HepG2 (cell line): ENCODE results near the gene TMEM9B. TPM values are rescaled to one million over a fixed set of nuclear protein-coding genes. Genes with fewer than 3 reads are reported as not detected.

Experiments used
- ATAC-seq: fragments of 200-7000 bp; cut with Tn5 transposase; 3 replicates; pipeline ENCODE4 v1.9.1; 2020; ENCODE audit warnings: mild to moderate bottlenecking, moderate library complexity
- BruUV-seq: library from RNA; stranded (reverse); fragments of 400-500 nt; replicated peaks from 2 replicates; lab custom pipeline; 2021; lab: Mats Ljungman, UMichigan
- CTCF ChIA-PET: fragments of 300-600 bp; formaldehyde crosslinking; extraction: SDS; loops from one replicate; lab custom pipeline; 2021; ENCODE audit warnings: low total read pairs, inconsistent platforms, low intra/inter-chr PET ratio; lab: Yijun Ruan, JAX
- POLR2A ChIA-PET: fragments of 350-600 bp; sonication (Branson Sonifier 250); formaldehyde crosslinking; loops from one replicate; lab custom pipeline; 2020; ENCODE audit warnings: antibody characterized with exemption, inconsistent platforms; lab: Yijun Ruan, JAX
- DNase-seq: peaks from one replicate; pipeline ENCODE4 v3.0.0-alpha.2; 2015; ENCODE audit warnings: low spot score
- FAIRE-seq: peaks from 3 replicates; lab custom pipeline; 2011; peaks lifted over from hg19 to GRCh38; lab: Jason Lieb, UNC
- H2AFZ ChIP-seq: one replicate; pipeline ENCODE4 v1.6.1; 2011; ENCODE audit warnings: low read length, inconsistent platforms
- H3K27ac ChIP-seq: fragments of 300-600 bp; 3 replicates; pipeline ENCODE4 v1.8.0; 2011; ENCODE audit warnings: mixed run types, mild to moderate bottlenecking, mixed read lengths, low read length, inconsistent platforms; ENCODE audit not compliant: insufficient read depth; ENCODE audit errors: extremely low read length
- H3K27me3 ChIP-seq, 2 experiments: fragments of 200-600 bp in 1 of 2; 2 replicates in 1 of 2; 3 replicates in 1 of 2; pipeline versions ENCODE4 v1.6.0 to v1.8.0; 2011; ENCODE audit warnings: low read length in 2 of 2, mild to moderate bottlenecking in 2 of 2, moderate library complexity in 2 of 2, inconsistent platforms in 1 of 2; ENCODE audit not compliant: insufficient read depth in 2 of 2, control insufficient read depth in 1 of 2
- H3K36me3 ChIP-seq, 2 experiments: fragments of 200-600 bp in 1 of 2; replicated peaks in 1 of 2; 2 replicates in 1 of 2; 3 replicates in 1 of 2; pipeline versions ENCODE4 v1.5.1 to v1.8.0; 2011; ENCODE audit warnings: low read length in 2 of 2, inconsistent platforms in 1 of 2; ENCODE audit not compliant: insufficient read depth in 2 of 2, control insufficient read depth in 1 of 2
- H3K4me1 ChIP-seq: 2 replicates; pipeline ENCODE4 v1.5.1; 2012; ENCODE audit warnings: low read length, inconsistent platforms; ENCODE audit not compliant: insufficient read depth
- H3K4me2 ChIP-seq: 2 replicates; pipeline ENCODE4 v1.6.0; 2011; ENCODE audit warnings: low read depth, low read length, inconsistent platforms
- H3K4me3 ChIP-seq, 3 experiments: fragments of 200-600 bp in 1 of 3; sonication (generic), shearing (Covaris generic) in 1 of 3; replicated peaks in 1 of 3; 2 replicates each; pipeline ENCODE4 v1.5.1; 2011 to 2016; ENCODE audit warnings: low read length in 3 of 3, inconsistent platforms in 2 of 3, low read depth in 2 of 3, mild to moderate bottlenecking in 2 of 3, control low read depth in 1 of 3, mixed read lengths in 1 of 3; ENCODE audit not compliant: insufficient read depth in 1 of 3
- H3K79me2 ChIP-seq: one replicate; pipeline ENCODE4 v1.6.1; 2011; ENCODE audit warnings: low read length, inconsistent platforms; ENCODE audit not compliant: insufficient read depth
- H3K9ac ChIP-seq: 2 replicates; pipeline ENCODE4 v1.6.0; 2011; ENCODE audit warnings: mild to moderate bottlenecking, low read depth, low read length, inconsistent platforms; ENCODE audit not compliant: insufficient read depth
- H3K9me3 ChIP-seq: 2 replicates; pipeline ENCODE4 v1.5.1; 2012; ENCODE audit warnings: mild to moderate bottlenecking, low read length
- H4K20me1 ChIP-seq: 2 replicates; pipeline ENCODE4 v1.6.0; 2011; ENCODE audit warnings: inconsistent platforms, mild to moderate bottlenecking, low read length, moderate library complexity; ENCODE audit not compliant: insufficient read depth
- CENPBD1 ChIP-seq: sonication (generic); formaldehyde crosslinking; IDR thresholded peaks from 2 replicates; pipeline ENCODE4 v1.8.0; 2022; ENCODE audit warnings: missing genetic modification reagents, low read depth, mild to moderate bottlenecking, borderline replicate concordance
- HHEX ChIP-seq: IDR thresholded peaks from 2 replicates; pipeline ENCODE4 v1.6.1; 2016; ENCODE audit warnings: control low read depth
- KDM1A ChIP-seq: IDR thresholded peaks from 2 replicates; pipeline ENCODE4 v1.6.1; 2016; ENCODE audit warnings: missing compliant biosample characterization
- KLF12 ChIP-seq: sonication (generic); formaldehyde crosslinking; IDR thresholded peaks from 2 replicates; pipeline ENCODE4 v1.4.0; 2020; ENCODE audit warnings: missing genetic modification reagents, borderline replicate concordance
- KLF15 ChIP-seq: sonication (generic); formaldehyde crosslinking; IDR thresholded peaks from 2 replicates; pipeline ENCODE4 v1.8.1; 2023; ENCODE audit warnings: borderline replicate concordance, mild to moderate bottlenecking, inconsistent platforms, missing genetic modification reagents, mixed read lengths
- MAFF ChIP-seq: IDR thresholded peaks from 2 replicates; pipeline ENCODE4 v1.6.1; 2011; ENCODE audit warnings: low read depth, low read length, improper control_type of control experiment
- PAX8 ChIP-seq: sonication (generic); formaldehyde crosslinking; IDR thresholded peaks from 2 replicates; pipeline ENCODE4 v1.8.0; 2022; ENCODE audit warnings: mild to moderate bottlenecking, missing genetic modification reagents, borderline replicate concordance
- PBX3 ChIP-seq: sonication (generic); formaldehyde crosslinking; IDR thresholded peaks from 2 replicates; pipeline ENCODE4 v1.8.1; 2023; ENCODE audit warnings: missing genetic modification reagents, inconsistent platforms, borderline replicate concordance
- REPIN1 ChIP-seq: sonication (generic); formaldehyde crosslinking; IDR thresholded peaks from 2 replicates; pipeline ENCODE4 v1.8.0; 2022; ENCODE audit warnings: missing genetic modification reagents, low read depth, mild to moderate bottlenecking, borderline replicate concordance
- SMAD3 ChIP-seq: sonication (generic); formaldehyde crosslinking; IDR thresholded peaks from 2 replicates; pipeline ENCODE4 v1.4.0; 2020; ENCODE audit warnings: missing genetic modification reagents
- TFDP1 ChIP-seq: IDR thresholded peaks from 2 replicates; pipeline ENCODE4 v1.6.1; 2016; ENCODE audit warnings: missing compliant biosample characterization, missing genetic modification reagents, borderline replicate concordance
- YEATS4 ChIP-seq: sonication (generic); formaldehyde crosslinking; IDR thresholded peaks from 2 replicates; pipeline ENCODE4 v1.4.0; 2020; ENCODE audit warnings: missing genetic modification reagents, borderline replicate concordance
- ZC3H4 ChIP-seq: sonication (generic); formaldehyde crosslinking; IDR thresholded peaks from 2 replicates; pipeline ENCODE4 v1.4.0; 2020; ENCODE audit warnings: missing genetic modification reagents, borderline replicate concordance
- ZIK1 ChIP-seq: sonication (generic); formaldehyde crosslinking; IDR thresholded peaks from 2 replicates; pipeline ENCODE4 v1.5.0; 2020; ENCODE audit warnings: mild to moderate bottlenecking, low read depth, missing genetic modification reagents, borderline replicate concordance
- ZNF709 ChIP-seq: sonication (generic); formaldehyde crosslinking; IDR thresholded peaks from 2 replicates; pipeline ENCODE4 v1.5.0; 2020; ENCODE audit warnings: mild to moderate bottlenecking, missing genetic modification reagents
- ZNF780A ChIP-seq: sonication (generic); formaldehyde crosslinking; IDR thresholded peaks from 2 replicates; pipeline ENCODE4 v1.8.0; 2022; ENCODE audit warnings: mild to moderate bottlenecking, missing genetic modification reagents, moderate library complexity
- whole genome bisulfite sequencing: methylation state at CpG from one replicate; pipeline ENCODE4 v1.1.6; 2017; ENCODE audit warnings: low lambda C conversion rate; 5-methylcytosine and 5-hydroxymethylcytosine counted together
- in situ Hi-C: cut with HindIII; loops from 2 replicates; pipeline ENCODE4 v1.10.0; 2017; ENCODE audit warnings: low pct_unique_long_range_greater_than_20kb; ENCODE audit not compliant: extremely low pct_ligation_motif_present
- intact Hi-C: fragments of 100-400 bp; cut with micrococcal nuclease; formaldehyde crosslinking; loops from one replicate; pipeline ENCODE4 v1.10.0; 2022; ENCODE audit not compliant: unreplicated experiment
- polyA plus RNA-seq, 8 experiments: library from polyadenylated mRNA; depleted of rRNA in 3 of 8; stranded (reverse) in 7 of 8; unstranded in 1 of 8; fragments of >200 nt; fragmentation: Illumina TruSeq in 4 of 8; extraction: Trizol in 4 of 8; gene quantifications; 2 replicates each; pipeline versions ENCODE4 v1.2.1 to v1.2.3, GENCODE V29; 2011 to 2016; ENCODE audit warnings: low read depth in 4 of 8, missing spikeins in 1 of 8, mixed read lengths in 1 of 8; ENCODE audit not compliant: insufficient read depth in 1 of 8
- total RNA-seq, 5 experiments: library from RNA; depleted of rRNA; stranded (reverse); fragments of >200 nt; fragmentation: Illumina TruSeq; extraction: Trizol; gene quantifications; 2 replicates each; pipeline ENCODE4 v1.2.3, GENCODE V29; 2016; ENCODE audit warnings: low read depth in 1 of 5

Gene TMEM9B
- total and polyA plus RNA-seq, 2 of the 13 experiments (the other 11 are each of a cell fraction or from before 2014, with no cell fraction given): 12.4 to 20.8 TPM

- ChIA-PET POLR2A (no interaction called here), CTCF (no interaction called here)
- peaks cover 30% of the 10 kb centered on the region for H3K4me1 ChIP-seq
- H3K4me3 ChIP-seq: no peak overlapping the region
- no TSS peak for BruUV-seq
- ATAC-seq (no peak), FAIRE-seq (no peak), DNase-seq (no peak)
- H4K20me1 ChIP-seq: no peaks in the 10 kb centered on the region
- no peaks in the 10 kb centered on the region for H3K36me3 ChIP-seq
- no peak overlapping the region for H3K4me2 ChIP-seq
- WGBS: 62% methylated on average over 2 of the region's 2 CpGs
- no peak overlapping the region for H3K27ac ChIP-seq
- no peaks in the 10 kb centered on the region for H3K9me3 ChIP-seq
- H3K79me2 ChIP-seq: no peaks in the 10 kb centered on the region
- in situ Hi-C loops: no loop called here
- intact Hi-C loops: no loop called here
- no peak overlapping the region for H3K9ac ChIP-seq
- H2AFZ ChIP-seq: no peak overlapping the region
- peaks cover 0 to 7% of the 10 kb centered on the region in 2 experiments; a peak in 1 of 5 replicates for H3K27me3 ChIP-seq
- TF ChIP-seq KLF15: no peak
- TF ChIP-seq CENPBD1: no peak
- no peak for TF ChIP-seq ZNF780A (CRISPR knock-in tag)
- TF ChIP-seq REPIN1: no peak
- TF ChIP-seq SMAD3 (CRISPR knock-in tag): no peak
- no peak for TF ChIP-seq KLF12
- TF ChIP-seq PBX3: no peak
- no peak for TF ChIP-seq KDM1A (CRISPR knock-in tag)
- no peak for TF ChIP-seq MAFF
- TF ChIP-seq ZC3H4: no peak
- TF ChIP-seq ZIK1 (CRISPR knock-in tag): no peak
- TF ChIP-seq ZNF709: no peak
- no peak for TF ChIP-seq YEATS4
- no peak for TF ChIP-seq HHEX (CRISPR knock-in tag)
- TF ChIP-seq TFDP1: no peak
- no peak for TF ChIP-seq PAX8 (CRISPR knock-in tag)
Measured at GRCh38 chr11:8983552-8983951, 19.3 kb upstream of the TMEM9B start.
